ENCODE results near the gene GJA3. TPM values are rescaled to one million over a fixed set of nuclear protein-coding genes. Genes with fewer than 3 reads are reported as not detected.

GJA3 gene
- total and polyA plus RNA-seq, 2 donors (not counting 3 experiments of a cell fraction or from before 2014, with no cell fraction given), result not detected

- Histone ChIP-seq H2AFZ (ENCODE audit: low read depth, low read length) (peak overlapping the region; percentile 60), H3K27ac (ENCODE audit: insufficient read depth, low read depth, low read length) (no peak overlapping the region), H3K4me3 (replicated peaks in 1 of 3; ENCODE audit: insufficient read depth in 1 of 3, low read depth in 1 of 3, low read length in 3 of 3) (peak overlapping the region in 2 of 3 experiments; percentile 25 to 28), H3K27me3 (ENCODE audit: control insufficient read depth in 2 of 2, insufficient read depth in 2 of 2, low read length in 2 of 2) (peaks cover 39 to 67% of the 10 kb centered on the region in 2 experiments), H3K4me1 (ENCODE audit: control insufficient read depth, extremely low read depth, insufficient read depth, low read length) (peaks cover 2% of the 10 kb centered on the region), H3K79me2 (ENCODE audit: control insufficient read depth, insufficient read depth, low read length) (no peaks in the 10 kb centered on the region), H4K20me1 (replicated peaks; ENCODE audit: control insufficient read depth, extremely low read depth, insufficient read depth, low read length) (no peaks in the 10 kb centered on the region), H3K36me3 (ENCODE audit: control insufficient read depth in 2 of 2, extremely low read depth in 1 of 2, insufficient read depth in 2 of 2, low read length in 2 of 2) (no peaks in the 10 kb centered on the region), H3K9me3 (replicated peaks; ENCODE audit: control insufficient read depth, insufficient read depth, low read length) (no peaks in the 10 kb centered on the region), H3K4me2 (ENCODE audit: insufficient read depth, low read length) (peak overlapping the region; percentile 45), H3K9me1 (replicated peaks; ENCODE audit: control insufficient read depth, extremely low read depth, insufficient read depth, low read length) (no peaks in the 10 kb centered on the region), H3K9ac (replicated peaks; ENCODE audit: extremely low read depth, insufficient read depth, low read length) (no peak overlapping the region)
- ChIA-PET POLR2A (no interaction called here), CTCF (interaction anchor here (0.7 to 5.2 kb wide), 6 partner anchors 9 to 234 kb away, joined by 3 to 18 read pairs (median 4); no protein-coding TSS in a partner anchor)
- BruUV-seq (replicated peaks), result no TSS peak
- dilution Hi-C loops (cut with MboI; ENCODE audit: extremely low pct_ligation_motif_present, low sequenced_read_pairs) (no loop called here), intact Hi-C loops (cut with micrococcal nuclease) (loop anchor here (1.0 to 5.0 kb wide), 3 partner anchors 25 to 299 kb away; partner anchors contain the start of gene ZMYM5)
- TF ChIP-seq MYC (IDR thresholded peaks at IDR 0.05; ENCODE audit: low read depth, low read length) (no peak), EZH2 (IDR thresholded peaks at IDR 0.05; ENCODE audit: borderline replicate concordance, low read depth, low read length, severe bottlenecking) (peak; percentile 79), POLR2AphosphoS5 (IDR thresholded peaks at IDR 0.05; ENCODE audit: insufficient read depth, low read depth, low read length) (no peak), FOS (IDR thresholded peaks at IDR 0.05; ENCODE audit: borderline replicate concordance, insufficient read depth, low read length) (no peak)
- FAIRE-seq (no peak), DNase-seq (ENCODE audit: low read depth, low spot score) (no peak)
Measured at GRCh38 chr13:20161275-20161950, 561 bp upstream of the GJA3 start.

- H4K20me1 ChIP-seq (replicated peaks; ENCODE audit: control insufficient read depth, extremely low read depth, insufficient read depth, low read length), result no peaks in the 10 kb centered on the region
- no peak for FAIRE-seq
- H3K27me3 ChIP-seq (ENCODE audit: control insufficient read depth in 2 of 2, insufficient read depth in 2 of 2, low read length in 2 of 2), result peaks cover 36 to 79% of the 10 kb centered on the region in 2 experiments
- intact Hi-C loops (cut with micrococcal nuclease) (loop anchor here (5.0 kb wide), 2 partner anchors 72 to 297 kb away; partner anchors contain the start of gene ZMYM5), dilution Hi-C loops (cut with MboI; ENCODE audit: extremely low pct_ligation_motif_present, low sequenced_read_pairs) (no loop called here)
- no peak for TF ChIP-seq GATA2 (IDR thresholded peaks at IDR 0.05; ENCODE audit: insufficient read depth, insufficient read length, low read depth, low read length)
- TF ChIP-seq POLR2A (IDR thresholded peaks at IDR 0.05; ENCODE audit: low read depth, low read length), result no peak
- no peak for TF ChIP-seq EZH2 (IDR thresholded peaks at IDR 0.05; ENCODE audit: borderline replicate concordance, low read depth, low read length, severe bottlenecking)
- TF ChIP-seq JUN (IDR thresholded peaks at IDR 0.05; ENCODE audit: borderline replicate concordance, insufficient read depth, insufficient read length, low read depth), result no peak
- H3K27ac ChIP-seq (ENCODE audit: insufficient read depth, low read depth, low read length), result no peak overlapping the region
- H3K9me3 ChIP-seq (replicated peaks; ENCODE audit: control insufficient read depth, insufficient read depth, low read length), result no peaks in the 10 kb centered on the region
- no peak overlapping the region for H3K9ac ChIP-seq (replicated peaks; ENCODE audit: extremely low read depth, insufficient read depth, low read length)
- peak; percentile 19 for DNase-seq (ENCODE audit: low read depth, low spot score)
- CTCF ChIA-PET, result interaction anchor here (0.7 to 5.2 kb wide), 5 partner anchors 13 to 232 kb away, joined by 3 to 18 read pairs (median 3); no protein-coding TSS in a partner anchor
- no peaks in the 10 kb centered on the region for H3K9me1 ChIP-seq (replicated peaks; ENCODE audit: control insufficient read depth, extremely low read depth, insufficient read depth, low read length)
- peaks cover 2% of the 10 kb centered on the region for H3K4me1 ChIP-seq (ENCODE audit: control insufficient read depth, extremely low read depth, insufficient read depth, low read length)
- no peak overlapping the region for H3K4me3 ChIP-seq (replicated peaks in 1 of 3; ENCODE audit: insufficient read depth in 1 of 3, low read depth in 1 of 3, low read length in 3 of 3)
- no TSS peak for BruUV-seq (replicated peaks)
- H3K36me3 ChIP-seq (ENCODE audit: control insufficient read depth in 2 of 2, extremely low read depth in 1 of 2, insufficient read depth in 2 of 2, low read length in 2 of 2), result no peaks in the 10 kb centered on the region
- POLR2A ChIA-PET, result no interaction called here
- no peak overlapping the region for H2AFZ ChIP-seq (ENCODE audit: low read depth, low read length)
- H3K4me2 ChIP-seq (ENCODE audit: insufficient read depth, low read length), result peak overlapping the region; percentile 45
- no peaks in the 10 kb centered on the region for H3K79me2 ChIP-seq (ENCODE audit: control insufficient read depth, insufficient read depth, low read length)
Measured at GRCh38 chr13:20159646-20160305, 1.1 kb downstream of the GJA3 start.

Data from endothelial cell of umbilical vein (primary cell).